HG02642 (cell line): ENCODE measurements around the gene MOK.

Experiments used
- ATAC-seq: cut with Tn5 transposase; IDR thresholded peaks from one replicate; pipeline ENCODE4 v1.9.1; 2021; ENCODE audit warnings: mild to moderate bottlenecking; ENCODE audit not compliant: unreplicated experiment, poor library complexity

The MOK gene

GRCh38 chr14:102288139-102288538 lies 16.8 kb downstream of the MOK start:
- ATAC-seq, result no peak

GRCh38 chr14:102285106-102285505 lies 19.9 kb downstream of the MOK start:
- no peak for ATAC-seq

GRCh38 chr14:102283631-102284129 lies 21.3 kb downstream of the MOK start:
- ATAC-seq, result no peak

GRCh38 chr14:102282751-102283465 lies 22.1 kb downstream of the MOK start:
- ATAC-seq, result no peak

- no peak for ATAC-seq
These were observed 24.5 kb downstream of the MOK start for GRCh38 chr14:102280376-102280962.

DNA sequence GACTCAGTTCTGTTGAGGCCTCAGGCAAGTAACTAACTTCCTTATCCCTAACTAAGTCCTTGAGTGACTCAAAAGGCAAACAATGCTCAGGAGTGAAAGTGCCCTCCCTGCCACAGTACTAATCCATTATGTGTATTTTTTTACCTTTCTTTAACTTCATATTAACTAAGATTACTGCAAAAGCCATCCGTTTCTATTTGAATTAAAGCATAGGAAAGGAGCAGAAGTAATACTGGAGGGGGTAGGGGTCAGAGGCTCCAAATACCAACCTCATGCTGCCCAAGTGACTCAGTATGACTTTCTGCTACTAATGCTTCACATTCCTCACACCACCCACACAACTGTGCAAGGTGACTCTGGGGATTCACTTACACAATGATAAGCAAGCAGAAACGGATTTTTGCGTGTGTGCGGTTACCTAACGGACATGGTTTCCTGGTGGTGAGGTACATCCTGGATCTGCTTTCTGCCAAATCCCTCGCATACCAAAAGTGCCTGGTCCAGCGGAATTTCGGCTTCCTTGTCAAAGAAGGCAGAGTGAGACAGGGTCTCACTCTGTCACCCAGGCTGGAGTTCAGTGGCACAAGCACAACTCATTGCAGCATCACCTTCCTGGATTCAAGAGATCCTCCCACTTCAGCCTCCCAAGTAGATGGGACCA lies 25.1 kb downstream of the MOK start:
- ATAC-seq, result no peak

DNA sequence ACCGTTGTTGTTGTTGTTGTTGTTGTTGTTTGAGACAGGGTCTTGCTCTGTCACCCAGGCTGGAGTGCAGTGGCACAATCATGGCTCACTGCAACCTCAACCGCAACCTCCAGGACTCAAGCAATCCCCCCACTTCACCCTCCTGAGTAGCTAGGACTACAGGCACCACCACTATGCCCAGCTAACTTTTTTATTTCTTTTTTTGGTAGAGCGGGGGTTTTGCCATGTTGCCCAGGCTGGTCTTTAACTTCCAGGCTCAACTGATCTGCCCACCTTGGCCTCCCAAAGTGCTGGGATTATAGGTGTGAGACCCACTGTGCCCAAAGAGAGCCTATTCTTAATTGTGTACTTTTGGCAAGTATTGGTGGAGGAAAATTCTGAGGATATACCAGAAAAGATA lies 25.7 kb downstream of the MOK start:
- ATAC-seq, result no peak

GRCh38 chr14:102278631-102278935 lies 26.4 kb downstream of the MOK start:
- no peak for ATAC-seq

GRCh38 chr14:102277874-102278630 lies 26.9 kb downstream of the MOK start:
- ATAC-seq, result no peak

GRCh38 chr14:102275866-102276265 lies 29.1 kb downstream of the MOK start:
- ATAC-seq, result no peak

DNA sequence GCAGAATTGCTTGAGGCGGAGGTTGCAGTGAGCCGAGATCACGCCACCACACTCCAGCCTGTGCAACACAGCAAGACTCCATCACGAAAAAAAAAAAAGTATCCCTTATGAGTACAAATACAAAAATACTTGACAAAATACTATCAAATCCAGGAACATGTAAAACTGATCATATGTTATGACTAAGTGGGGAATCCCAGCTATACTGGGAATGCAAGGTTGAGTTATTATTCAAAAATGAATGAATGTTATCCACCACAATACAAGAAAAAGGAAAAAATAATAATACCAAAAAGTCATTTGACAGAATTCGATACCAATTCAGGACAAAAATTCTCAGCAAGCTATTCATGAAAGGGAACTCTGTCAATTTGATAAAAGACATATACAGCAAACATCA lies 32.6 kb downstream of the MOK start:
- ATAC-seq, result no peak

DNA sequence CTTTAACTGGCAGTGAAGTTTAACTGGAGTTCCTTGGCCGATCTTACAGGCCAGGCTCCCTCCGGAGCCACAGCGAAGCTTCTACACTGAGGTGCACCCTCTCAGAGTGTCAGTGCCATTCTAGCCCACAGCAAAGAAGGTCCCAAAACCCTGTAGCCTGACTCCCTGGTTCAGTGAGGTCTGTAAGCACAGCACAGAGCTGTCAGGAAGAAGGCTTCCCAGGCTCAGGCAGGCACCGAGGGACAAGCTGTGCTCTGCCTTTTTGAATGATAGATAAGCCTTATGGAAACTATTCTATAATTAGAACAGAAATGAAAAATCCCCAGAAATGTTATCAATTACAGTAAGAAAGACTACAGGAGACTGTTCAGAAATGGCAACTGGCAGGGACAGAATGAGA lies 40.2 kb downstream of the MOK start:
- ATAC-seq, result no peak

- ATAC-seq, result no peak
These were observed 40.6 kb downstream of the MOK start for GRCh38 chr14:102264355-102264754.

DNA sequence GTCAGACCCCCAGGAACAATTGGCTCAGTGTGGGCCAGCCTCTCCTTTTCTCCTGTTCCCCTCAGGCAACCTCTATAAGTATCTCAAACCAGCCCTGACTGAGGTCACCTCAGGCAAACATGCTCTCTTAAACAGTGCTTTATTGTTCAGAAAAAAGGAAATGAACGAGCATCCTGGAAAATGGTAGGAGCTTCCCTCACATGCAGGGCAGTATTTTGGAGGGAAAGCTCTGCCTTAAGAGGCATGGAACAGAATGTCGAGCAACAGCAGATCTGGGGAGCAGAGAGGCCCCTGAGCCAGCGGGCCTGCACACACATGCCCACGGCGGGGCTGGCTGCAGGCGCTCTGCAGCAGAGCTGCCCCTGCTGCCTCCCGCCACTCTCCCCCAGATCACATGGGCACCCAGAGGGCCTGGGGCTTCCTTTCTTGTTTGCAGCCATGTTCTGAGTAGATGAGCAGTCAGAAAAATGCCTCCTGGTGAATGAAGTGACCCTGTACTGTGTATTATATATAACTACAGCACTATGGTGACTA lies 42.0 kb downstream of the MOK start:
- ATAC-seq, result no peak

- no peak for ATAC-seq
These were observed 46.8 kb downstream of the MOK start for GRCh38 chr14:102258136-102258535.

DNA sequence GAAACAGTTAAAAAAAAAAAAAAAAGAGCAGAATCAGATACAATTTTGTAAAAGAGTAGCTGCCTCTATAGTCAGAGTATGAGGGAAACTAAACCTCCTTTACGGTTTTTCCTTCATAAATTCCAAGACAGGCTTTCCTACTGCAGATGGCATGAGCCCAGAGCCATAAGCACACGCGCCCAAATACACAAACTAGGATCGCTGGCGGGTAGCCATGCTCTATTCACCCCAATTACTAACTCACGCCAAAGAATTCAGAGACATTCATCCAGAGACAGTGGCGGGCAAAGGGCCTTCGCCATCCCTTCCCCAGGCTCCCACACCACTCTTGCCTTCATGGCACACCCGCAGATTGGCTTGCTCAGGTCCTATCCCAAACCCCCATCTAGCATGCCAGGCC lies 48.2 kb downstream of the MOK start:
- no peak for ATAC-seq

GRCh38 chr14:102255401-102256190 lies 49.4 kb downstream of the MOK start:
- no peak for ATAC-seq

DNA sequence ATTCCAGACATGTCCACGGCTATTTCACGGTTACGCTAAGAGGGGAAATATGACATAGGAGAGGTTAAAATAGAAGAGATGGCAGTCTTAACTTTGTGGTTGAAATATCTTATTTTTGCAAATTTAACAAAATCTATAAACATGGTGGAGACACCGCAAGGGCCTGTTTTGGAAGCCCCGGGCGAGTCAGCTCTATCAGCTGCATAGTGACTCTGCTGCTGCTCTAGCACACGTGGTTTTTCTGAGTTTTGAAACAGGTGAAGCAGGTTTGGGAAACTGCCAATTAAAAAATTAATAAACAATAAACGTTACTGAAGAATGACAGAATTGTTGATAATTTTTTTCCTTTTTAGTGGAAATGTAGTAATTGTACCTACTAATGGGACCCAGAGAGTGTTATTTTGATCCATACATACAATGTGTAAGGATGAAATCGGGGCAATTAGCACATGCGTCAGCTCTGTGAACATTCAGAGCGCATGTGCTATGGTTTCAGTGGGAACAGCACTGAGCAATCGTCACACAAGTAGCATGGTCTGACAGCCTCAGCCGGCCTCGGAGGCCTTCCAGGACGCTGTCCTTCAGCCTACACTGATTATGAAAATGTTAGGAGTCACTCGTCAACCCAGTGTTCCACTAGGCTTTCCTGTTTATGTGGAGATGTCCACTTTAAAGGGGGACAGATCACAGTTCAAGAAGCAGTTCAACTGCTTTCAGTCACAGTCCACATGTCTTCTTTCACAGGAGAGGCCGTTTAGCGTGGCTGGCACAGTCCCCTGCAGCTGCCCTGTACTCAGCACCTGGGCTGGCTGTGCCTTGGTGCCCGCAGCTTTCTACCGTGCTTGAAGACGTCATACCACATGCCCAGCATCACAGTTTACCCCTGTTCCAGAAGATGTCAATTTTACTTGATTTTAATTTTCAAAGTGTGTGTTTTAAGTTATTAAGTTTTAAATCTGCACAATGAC lies 51.8 kb downstream of the MOK start:
- ATAC-seq, result no peak

GRCh38 chr14:102251161-102251560 lies 53.8 kb downstream of the MOK start:
- no peak for ATAC-seq
